ENCODE results near the gene PLEKHF1.

PLEKHF1 gene

GRCh38 chr19:29635963-29636362 lies 29.3 kb upstream of the PLEKHF1 start:
- DNase-seq, result no peak

- no peak for DNase-seq
Measured at GRCh38 chr19:29636553-29637360, 28.5 kb upstream of the PLEKHF1 start.

GRCh38 chr19:29639086-29639485 lies 26.2 kb upstream of the PLEKHF1 start:
- no peak for DNase-seq

- DNase-seq, result no peak
Measured at GRCh38 chr19:29640231-29640630, 25.0 kb upstream of the PLEKHF1 start.

- no peak for DNase-seq
Measured at GRCh38 chr19:29641597-29641996, 23.7 kb upstream of the PLEKHF1 start.

GRCh38 chr19:29643361-29643935 lies 21.8 kb upstream of the PLEKHF1 start:
- no peak for DNase-seq

- DNase-seq, result peak; percentile 24
Measured at GRCh38 chr19:29644210-29644609, 21.1 kb upstream of the PLEKHF1 start.

GRCh38 chr19:29645491-29645867 lies 19.8 kb upstream of the PLEKHF1 start:
- peak; percentile 51 for DNase-seq

- peak; percentile 69 for DNase-seq
Measured at GRCh38 chr19:29645911-29646310, 19.4 kb upstream of the PLEKHF1 start.

- peak; percentile 27 for DNase-seq
Measured at GRCh38 chr19:29650772-29651387, 14.4 kb upstream of the PLEKHF1 start.

- DNase-seq, result no peak
Measured at GRCh38 chr19:29651622-29652394, 13.5 kb upstream of the PLEKHF1 start.

GRCh38 chr19:29653398-29653797 lies 11.9 kb upstream of the PLEKHF1 start:
- no peak for DNase-seq

- no peak for DNase-seq
Measured at GRCh38 chr19:29655648-29656335, 9.5 kb upstream of the PLEKHF1 start.

- DNase-seq, result no peak
Measured at GRCh38 chr19:29658221-29658991, 6.9 kb upstream of the PLEKHF1 start.

- peak; percentile 29 for DNase-seq
Measured at GRCh38 chr19:29660835-29661234, 4.4 kb upstream of the PLEKHF1 start.

- no peak for DNase-seq
Measured at GRCh38 chr19:29662278-29662603, 3.0 kb upstream of the PLEKHF1 start.

GRCh38 chr19:29662604-29663404 lies 2.5 kb upstream of the PLEKHF1 start:
- peak; percentile 52 for DNase-seq

GRCh38 chr19:29663861-29664752 lies 1.2 kb upstream of the PLEKHF1 start:
- no peak for DNase-seq

GRCh38 chr19:29664753-29665214 lies 477 bp upstream of the PLEKHF1 start:
- DNase-seq, result no peak

Data from OCI-M1 (cell line).